K562 (cell line): Measurements from ENCODE around the gene BRAP. TPM values are rescaled to one million over a fixed set of nuclear protein-coding genes. Genes with fewer than 3 reads are reported as not detected.

ENCODE experiments used
- ARHGAP35 ChIP-seq: fragments of 450-650 bp; IDR thresholded peaks from 2 replicates; pipeline ENCODE4 v1.6.1; 2018; ENCODE audit not compliant: partially characterized antibody
- ATF7 ChIP-seq: fragments of 450-650 bp; IDR thresholded peaks from 2 replicates; pipeline ENCODE4 v1.7.1; 2014; ENCODE audit warnings: mild to moderate bottlenecking, moderate library complexity
- CBX2 ChIP-seq: fragments of 200-600 bp; sonication (generic); IDR thresholded peaks from one replicate; pipeline ENCODE4 v1.6.1; 2012; ENCODE audit warnings: mild to moderate bottlenecking, low read length, inconsistent platforms; ENCODE audit not compliant: insufficient read depth, poor library complexity, severe bottlenecking
- CEBPG ChIP-seq, 3 experiments: fragments of 200-800 bp in 1 of 3; sonication (Bioruptor generic) in 1 of 3; sonication (generic) in 1 of 3; formaldehyde crosslinking in 1 of 3; IDR thresholded peaks in 2 of 3; conservative IDR thresholded peaks in 1 of 3; 2 replicates each; pipeline versions ENCODE4 v1.6.1 to v1.8.0; 2016 to 2022; ENCODE audit warnings: missing compliant biosample characterization in 2 of 3, missing genetic modification characterization in 2 of 3, mild to moderate bottlenecking in 1 of 3, missing genetic modification reagents in 1 of 3
- DPF2 ChIP-seq: fragments of 450-650 bp; IDR thresholded peaks from 2 replicates; pipeline ENCODE4 v1.6.1; 2016
- E2F6 ChIP-seq, 2 experiments: IDR thresholded peaks; 2 replicates each; pipeline ENCODE4 v1.6.1; 2011; ENCODE audit warnings: borderline replicate concordance in 1 of 2, control low read depth in 1 of 2, low read depth in 1 of 2, low read length in 1 of 2, mild to moderate bottlenecking in 1 of 2, mixed read lengths in 1 of 2, moderate library complexity in 1 of 2; ENCODE audit not compliant: insufficient read depth in 1 of 2, insufficient read length in 1 of 2, poor library complexity in 1 of 2, severe bottlenecking in 1 of 2; ENCODE audit errors: extremely low read depth in 1 of 2
- MLX ChIP-seq, 2 experiments: fragments of 450-650 bp in 1 of 2; sonication (generic) in 1 of 2; formaldehyde crosslinking; conservative IDR thresholded peaks; 2 replicates each; pipeline versions ENCODE4 v1.4.0 to v1.8.1; 2020 to 2022; ENCODE audit warnings: mild to moderate bottlenecking in 1 of 2, missing genetic modification reagents in 1 of 2
- MNT ChIP-seq, 2 experiments: fragments of 450-650 bp; conservative IDR thresholded peaks; 2 replicates each; pipeline ENCODE4 v1.6.1; 2017; ENCODE audit warnings: mild to moderate bottlenecking in 2 of 2, moderate library complexity in 2 of 2
- MYBL2 ChIP-seq, 2 experiments: fragments of 450-650 bp in 1 of 2; sonication (generic) in 1 of 2; formaldehyde crosslinking in 1 of 2; IDR thresholded peaks; 2 replicates each; pipeline versions ENCODE4 v1.6.1 to v1.8.1; 2017 to 2022; ENCODE audit warnings: borderline replicate concordance in 1 of 2, inconsistent platforms in 1 of 2, low read depth in 1 of 2, mild to moderate bottlenecking in 1 of 2, missing genetic modification reagents in 1 of 2, moderate library complexity in 1 of 2
- NFXL1 ChIP-seq: fragments of 450-650 bp; formaldehyde crosslinking; IDR thresholded peaks from 2 replicates; pipeline ENCODE4 v1.4.0; 2021; ENCODE audit warnings: mild to moderate bottlenecking
- NONO ChIP-seq, 2 experiments: fragments of 200-400 bp in 1 of 2; fragments of 450-650 bp in 1 of 2; formaldehyde crosslinking in 1 of 2; IDR thresholded peaks; 2 replicates each; pipeline ENCODE4 v1.6.1; 2017; ENCODE audit warnings: low read depth in 2 of 2, mild to moderate bottlenecking in 2 of 2, moderate library complexity in 2 of 2, low read length in 1 of 2
- NR2C2 ChIP-seq, 2 experiments: fragments of 200-800 bp in 1 of 2; sonication (Bioruptor generic) in 1 of 2; sonication (generic) in 1 of 2; formaldehyde crosslinking in 1 of 2; IDR thresholded peaks; 2 replicates each; pipeline versions ENCODE4 v1.6.1 to v1.8.0; 2016 to 2022; ENCODE audit warnings: mild to moderate bottlenecking in 1 of 2, missing compliant biosample characterization in 1 of 2, missing genetic modification characterization in 1 of 2, missing genetic modification reagents in 1 of 2
- PCBP2 ChIP-seq: fragments of 200-400 bp; formaldehyde crosslinking; IDR thresholded peaks from 2 replicates; pipeline ENCODE4 v1.6.1; 2018; ENCODE audit warnings: low read length, low read depth, mild to moderate bottlenecking, moderate library complexity; ENCODE audit not compliant: poor library complexity, severe bottlenecking
- SIRT6 ChIP-seq: IDR thresholded peaks from one replicate; pipeline ENCODE4 v1.6.1; 2012; ENCODE audit warnings: low read depth, mild to moderate bottlenecking, control low read depth, inconsistent platforms, low read length, moderate library complexity
- SMAD1 ChIP-seq: fragments of 150-350 bp; IDR thresholded peaks from 2 replicates; pipeline ENCODE4 v1.6.1; 2014; ENCODE audit warnings: low read length, low read depth; ENCODE audit not compliant: partially characterized antibody
- STAG1 ChIP-seq: sonication (generic); formaldehyde crosslinking; IDR thresholded peaks from 2 replicates; pipeline ENCODE4 v1.5.0; 2020; ENCODE audit warnings: missing genetic modification reagents, borderline replicate concordance
- TEAD2 ChIP-seq: fragments of 450-650 bp; IDR thresholded peaks from 2 replicates; pipeline ENCODE4 v1.6.1; 2016; ENCODE audit warnings: missing genetic modification characterization, control low read depth, missing compliant biosample characterization
- ZNF133 ChIP-seq: fragments of 250-450 bp; sonication (Bioruptor Pico); IDR thresholded peaks from 2 replicates; pipeline ENCODE4 v1.4.0; 2020; ENCODE audit warnings: mild to moderate bottlenecking
- ZNF408 ChIP-seq: fragments of 250-450 bp; sonication (Bioruptor Pico); IDR thresholded peaks from 2 replicates; pipeline ENCODE4 v1.4.0; 2020; ENCODE audit warnings: low read depth, mild to moderate bottlenecking, moderate library complexity
- ZNF561 ChIP-seq: fragments of 450-650 bp; formaldehyde crosslinking; conservative IDR thresholded peaks from 2 replicates; pipeline ENCODE4 v1.4.0; 2020; ENCODE audit warnings: mild to moderate bottlenecking, moderate library complexity
- ZNF695 ChIP-seq: fragments of 450-650 bp; formaldehyde crosslinking; IDR thresholded peaks from 2 replicates; pipeline ENCODE4 v1.4.0; 2020; ENCODE audit warnings: mild to moderate bottlenecking, moderate library complexity
- polyA plus RNA-seq, 8 experiments: library from polyadenylated mRNA; depleted of rRNA in 4 of 8; stranded (reverse) in 5 of 8; unstranded in 3 of 8; fragments of >200 nt; fragmentation: Nextera tagmentation in 2 of 8; fragmentation: Illumina TruSeq in 1 of 8; extraction: Ambion mirVana in 2 of 8; extraction: Trizol in 1 of 8; gene quantifications; 2 replicates each; pipeline versions ENCODE4 v1.2.1 to v1.2.3, GENCODE V29; 2011 to 2014; ENCODE audit warnings: inconsistent platforms in 1 of 8, missing spikeins in 1 of 8
- total RNA-seq, 7 experiments: library from RNA; depleted of rRNA in 6 of 7; stranded (reverse); fragments of >200 nt in 6 of 7; fragmentation: Illumina TruSeq in 2 of 7; extraction: Trizol in 2 of 7; gene quantifications; 2 replicates each; pipeline versions ENCODE4 v1.2.1 to v1.2.3, GENCODE V29; 2011 to 2021; ENCODE audit warnings: low replicate concordance in 1 of 7

Gene BRAP
- total and polyA plus RNA-seq, 9 of the 15 experiments (the other 6 are each of a cell fraction or from before 2014, with no cell fraction given), result 2.2 to 32.6 (median 27.5) TPM

DNA sequence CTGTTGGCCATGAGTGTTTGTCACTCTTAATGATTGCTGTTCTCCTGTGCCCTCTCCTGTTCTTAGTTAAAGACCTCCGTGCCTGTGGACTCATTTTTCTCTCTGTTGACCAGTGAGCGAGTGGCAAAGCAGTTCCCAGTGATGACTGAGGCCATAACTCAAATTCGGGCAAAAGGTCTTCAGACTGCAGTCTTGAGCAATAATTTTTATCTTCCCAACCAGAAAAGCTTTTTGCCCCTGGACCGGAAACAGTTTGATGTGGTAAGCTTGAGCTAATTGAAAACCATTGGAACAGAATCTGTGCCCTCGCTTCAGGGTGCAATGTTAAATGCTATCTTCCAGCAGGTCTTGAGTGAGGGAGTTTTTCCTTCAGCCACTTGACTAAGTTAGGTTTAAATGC, 19.9 kb upstream of the BRAP start (continued):
- TF ChIP-seq ATF7 (no peak), TEAD2 (no peak), MLX (CRISPR knock-in tag; conservative IDR thresholded peaks at IDR 0.05) (no peak), E2F6 (IDR thresholded peaks at IDR 0.05; ENCODE audit: borderline replicate concordance in 1 of 2, extremely low read depth in 1 of 2, insufficient read depth in 1 of 2, insufficient read length in 1 of 2, low read depth in 1 of 2, low read length in 1 of 2, poor library complexity in 1 of 2, severe bottlenecking in 1 of 2) (no peak), MYBL2 (IDR thresholded peaks at IDR 0.05; ENCODE audit: low read depth) (no peak), MYBL2 (CRISPR knock-in tag; IDR thresholded peaks at IDR 0.05; ENCODE audit: borderline replicate concordance) (no peak), ZNF561 (CRISPR knock-in tag) (no peak), SIRT6 (no peak), NONO (IDR thresholded peaks at IDR 0.05; ENCODE audit: low read depth in 2 of 2, low read length in 1 of 2) (no peak), ZNF408 (CRISPR knock-in tag) (no peak), PCBP2 (no peak), CBX2 (no peak), SMAD1 (no peak), ZNF133 (CRISPR knock-in tag) (no peak), MNT (conservative IDR thresholded peaks at IDR 0.05) (no peak), NR2C2 (CRISPR knock-in tag; IDR thresholded peaks at IDR 0.05) (no peak), NR2C2 (tag; IDR thresholded peaks at IDR 0.05) (peak; percentile 52; the same call in 1 of the 2 replicates), ARHGAP35 (no peak), DPF2 (peak; percentile 72), CEBPG (CRISPR knock-in tag; IDR thresholded peaks at IDR 0.05) (peak; percentile 46; the same call in 1 of the 2 replicates), CEBPG (tag; conservative IDR thresholded peaks at IDR 0.05 in 1 of 2, IDR thresholded peaks at IDR 0.05 in 1 of 2) (peak; percentile 81 to 93), STAG1 (CRISPR knock-in tag) (no peak), ZNF695 (CRISPR knock-in tag) (no peak), NFXL1 (CRISPR knock-in tag) (no peak)
